ENCODE results near the gene RASSF7.

- no peak for TF ChIP-seq MAX (CRISPR knock-in tag; IDR thresholded peaks at IDR 0.05)
- TF ChIP-seq, protein P1, sequence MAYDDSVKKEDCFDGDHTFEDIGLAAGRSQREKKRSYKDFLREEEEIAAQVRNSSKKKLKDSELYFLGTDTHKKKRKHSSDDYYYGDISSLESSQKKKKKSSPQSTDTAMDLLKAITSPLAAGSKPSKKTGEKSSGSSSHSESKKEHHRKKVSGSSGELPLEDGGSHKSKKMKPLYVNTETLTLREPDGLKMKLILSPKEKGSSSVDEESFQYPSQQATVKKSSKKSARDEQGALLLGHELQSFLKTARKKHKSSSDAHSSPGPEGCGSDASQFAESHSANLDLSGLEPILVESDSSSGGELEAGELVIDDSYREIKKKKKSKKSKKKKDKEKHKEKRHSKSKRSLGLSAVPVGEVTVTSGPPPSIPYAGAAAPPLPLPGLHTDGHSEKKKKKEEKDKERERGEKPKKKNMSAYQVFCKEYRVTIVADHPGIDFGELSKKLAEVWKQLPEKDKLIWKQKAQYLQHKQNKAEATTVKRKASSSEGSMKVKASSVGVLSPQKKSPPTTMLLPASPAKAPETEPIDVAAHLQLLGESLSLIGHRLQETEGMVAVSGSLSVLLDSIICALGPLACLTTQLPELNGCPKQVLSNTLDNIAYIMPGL (CRISPR knock-in tag; IDR thresholded peaks at IDR 0.05) = no peak
- TF ChIP-seq NR2C2 (CRISPR knock-in tag; IDR thresholded peaks at IDR 0.05) = no peak
- no peak for TF ChIP-seq AFF4 (CRISPR knock-in tag; IDR thresholded peaks at IDR 0.05; ENCODE audit: borderline replicate concordance)
- TF ChIP-seq, protein P2, sequence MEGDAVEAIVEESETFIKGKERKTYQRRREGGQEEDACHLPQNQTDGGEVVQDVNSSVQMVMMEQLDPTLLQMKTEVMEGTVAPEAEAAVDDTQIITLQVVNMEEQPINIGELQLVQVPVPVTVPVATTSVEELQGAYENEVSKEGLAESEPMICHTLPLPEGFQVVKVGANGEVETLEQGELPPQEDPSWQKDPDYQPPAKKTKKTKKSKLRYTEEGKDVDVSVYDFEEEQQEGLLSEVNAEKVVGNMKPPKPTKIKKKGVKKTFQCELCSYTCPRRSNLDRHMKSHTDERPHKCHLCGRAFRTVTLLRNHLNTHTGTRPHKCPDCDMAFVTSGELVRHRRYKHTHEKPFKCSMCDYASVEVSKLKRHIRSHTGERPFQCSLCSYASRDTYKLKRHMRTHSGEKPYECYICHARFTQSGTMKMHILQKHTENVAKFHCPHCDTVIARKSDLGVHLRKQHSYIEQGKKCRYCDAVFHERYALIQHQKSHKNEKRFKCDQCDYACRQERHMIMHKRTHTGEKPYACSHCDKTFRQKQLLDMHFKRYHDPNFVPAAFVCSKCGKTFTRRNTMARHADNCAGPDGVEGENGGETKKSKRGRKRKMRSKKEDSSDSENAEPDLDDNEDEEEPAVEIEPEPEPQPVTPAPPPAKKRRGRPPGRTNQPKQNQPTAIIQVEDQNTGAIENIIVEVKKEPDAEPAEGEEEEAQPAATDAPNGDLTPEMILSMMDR (IDR thresholded peaks at IDR 0.05) = no peak
These were observed 49.5 kb downstream of the RASSF7 start for GRCh38 chr11:610146-610801.
